Measurements from ENCODE around the gene RMC1. TPM values are rescaled to one million over a fixed set of nuclear protein-coding genes. Genes with fewer than 3 reads are reported as not detected.

The RMC1 gene
- total RNA-seq, 4 donors from 2014 or later, result 24.9 to 41.0 (median 31.0) TPM

GRCh38 chr18:23568281-23569138 is 65.2 kb downstream of the RMC1 start:
- Histone ChIP-seq H3K4me1 (peaks cover under 1 to 8% (median 4%) of the 10 kb centered on the region in 4 donors), H3K27ac (replicated peaks in 1 of 4) (no peak overlapping the region), H3K4me3 (no peak overlapping the region), H3K36me3 (peaks cover 6 to 100% (median 78%) of the 10 kb centered on the region in 4 donors), H3K27me3 (no peaks in the 10 kb centered on the region), H3K9me3 (no peaks in the 10 kb centered on the region)
- intact Hi-C loops (cut with DNase I), result no loop called here
- 77% methylated on average over 7 of the region's 7 CpGs for WGBS
- TF ChIP-seq POLR2AphosphoS5 (IDR thresholded peaks at IDR 0.05), result no peak
- no peak for DNase-seq (ENCODE audit: extremely low spot score)

GRCh38 chr18:23569299-23570063 is 66.2 kb downstream of the RMC1 start:
- Histone ChIP-seq H3K9me3 (no peaks in the 10 kb centered on the region), H3K27ac (replicated peaks in 1 of 4) (no peak overlapping the region), H3K27me3 (no peaks in the 10 kb centered on the region), H3K36me3 (peaks cover 6 to 91% (median 69%) of the 10 kb centered on the region in 4 donors), H3K4me3 (no peak overlapping the region), H3K4me1 (peaks cover 9 to 16% (median 12%) of the 10 kb centered on the region in 4 donors)
- 94% methylated on average over 5 of the region's 5 CpGs for WGBS
- DNase-seq (ENCODE audit: extremely low spot score), result no peak
- intact Hi-C loops (cut with DNase I), result no loop called here
- no peak for TF ChIP-seq EP300 (IDR thresholded peaks at IDR 0.05)

- peaks cover 6 to 86% (median 67%) of the 10 kb centered on the region in 4 donors for H3K36me3 ChIP-seq
- H3K4me3 ChIP-seq, result no peak overlapping the region
Measured at GRCh38 chr18:23570912-23571504, 67.7 kb downstream of the RMC1 start.

GRCh38 chr18:23572012-23572411 is 68.7 kb downstream of the RMC1 start:
- H3K9me3 ChIP-seq, result no peaks in the 10 kb centered on the region
- intact Hi-C loops (cut with DNase I), result no loop called here
- peaks cover 2 to 85% (median 62%) of the 10 kb centered on the region in 4 donors for H3K36me3 ChIP-seq
- DNase-seq (ENCODE audit: extremely low spot score), result no peak
- H3K4me1 ChIP-seq, result peaks cover 18 to 26% (median 21%) of the 10 kb centered on the region in 4 donors
- H3K27ac ChIP-seq (replicated peaks in 1 of 4), result no peak overlapping the region
- TF ChIP-seq POLR2AphosphoS5 (IDR thresholded peaks at IDR 0.05) (no peak), EP300 (IDR thresholded peaks at IDR 0.05) (no peak), POLR2A (IDR thresholded peaks at IDR 0.05; ENCODE audit: low read depth) (no peak)
- TF ChIP-seq, protein P1, sequence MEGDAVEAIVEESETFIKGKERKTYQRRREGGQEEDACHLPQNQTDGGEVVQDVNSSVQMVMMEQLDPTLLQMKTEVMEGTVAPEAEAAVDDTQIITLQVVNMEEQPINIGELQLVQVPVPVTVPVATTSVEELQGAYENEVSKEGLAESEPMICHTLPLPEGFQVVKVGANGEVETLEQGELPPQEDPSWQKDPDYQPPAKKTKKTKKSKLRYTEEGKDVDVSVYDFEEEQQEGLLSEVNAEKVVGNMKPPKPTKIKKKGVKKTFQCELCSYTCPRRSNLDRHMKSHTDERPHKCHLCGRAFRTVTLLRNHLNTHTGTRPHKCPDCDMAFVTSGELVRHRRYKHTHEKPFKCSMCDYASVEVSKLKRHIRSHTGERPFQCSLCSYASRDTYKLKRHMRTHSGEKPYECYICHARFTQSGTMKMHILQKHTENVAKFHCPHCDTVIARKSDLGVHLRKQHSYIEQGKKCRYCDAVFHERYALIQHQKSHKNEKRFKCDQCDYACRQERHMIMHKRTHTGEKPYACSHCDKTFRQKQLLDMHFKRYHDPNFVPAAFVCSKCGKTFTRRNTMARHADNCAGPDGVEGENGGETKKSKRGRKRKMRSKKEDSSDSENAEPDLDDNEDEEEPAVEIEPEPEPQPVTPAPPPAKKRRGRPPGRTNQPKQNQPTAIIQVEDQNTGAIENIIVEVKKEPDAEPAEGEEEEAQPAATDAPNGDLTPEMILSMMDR (IDR thresholded peaks at IDR 0.05), result no peak
- no peak overlapping the region for H3K4me3 ChIP-seq
- 64% methylated on average over 2 of the region's 2 CpGs for WGBS
- no peaks in the 10 kb centered on the region for H3K27me3 ChIP-seq

More at GRCh38 chr18:23570912-23571504, 67.7 kb downstream of the RMC1 start:
- no peaks in the 10 kb centered on the region for H3K9me3 ChIP-seq
- TF ChIP-seq EP300 (IDR thresholded peaks at IDR 0.05), result no peak
- TF ChIP-seq, protein P1 (IDR thresholded peaks at IDR 0.05), result no peak
- no peak for TF ChIP-seq POLR2AphosphoS5 (IDR thresholded peaks at IDR 0.05)
- no peak for TF ChIP-seq POLR2A (IDR thresholded peaks at IDR 0.05; ENCODE audit: low read depth)
- H3K4me1 ChIP-seq, result peaks cover 18 to 26% (median 21%) of the 10 kb centered on the region in 4 donors
- DNase-seq (ENCODE audit: extremely low spot score), result no peak
- no peak overlapping the region for H3K27ac ChIP-seq (replicated peaks in 1 of 4)
- no peaks in the 10 kb centered on the region for H3K27me3 ChIP-seq
- 83% methylated on average over 3 of the region's 3 CpGs for WGBS
- intact Hi-C loops (cut with DNase I), result no loop called here

DNA sequence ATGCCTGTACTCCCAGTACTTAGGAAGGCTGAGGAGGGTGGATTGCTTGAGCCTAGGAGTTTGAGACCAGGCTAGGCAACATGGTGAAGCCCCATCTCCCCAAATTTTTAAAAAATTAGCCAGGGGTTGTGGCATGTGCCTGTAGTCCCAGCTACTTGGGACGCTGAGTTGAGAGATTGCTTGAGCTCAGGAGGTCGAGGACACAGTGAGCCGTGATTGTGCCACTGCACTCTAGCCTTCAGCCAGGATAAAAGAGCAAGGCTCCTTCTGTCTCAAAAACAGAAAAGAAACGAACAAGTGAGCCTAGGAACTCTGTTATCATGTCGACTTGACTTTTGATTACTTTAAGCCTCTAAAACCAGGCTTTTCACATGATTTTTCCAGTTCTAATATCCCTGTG is 69.3 kb downstream of the RMC1 start:
- intact Hi-C loops (cut with DNase I), result no loop called here
- no peaks in the 10 kb centered on the region for H3K9me3 ChIP-seq
- WGBS, result 83% methylated on average over 5 of the region's 5 CpGs
- no peaks in the 10 kb centered on the region for H3K27me3 ChIP-seq
- no peak overlapping the region for H3K4me3 ChIP-seq
- no peak for DNase-seq (ENCODE audit: extremely low spot score)
- TF ChIP-seq, protein P1 (IDR thresholded peaks at IDR 0.05), result no peak
- TF ChIP-seq POLR2AphosphoS5 (IDR thresholded peaks at IDR 0.05) (no peak), EP300 (IDR thresholded peaks at IDR 0.05) (no peak), POLR2A (IDR thresholded peaks at IDR 0.05; ENCODE audit: low read depth) (no peak)
- H3K36me3 ChIP-seq, result peaks cover 0 to 79% (median 57%) of the 10 kb centered on the region in 4 donors
- no peak overlapping the region for H3K27ac ChIP-seq (replicated peaks in 1 of 4)
- H3K4me1 ChIP-seq, result peaks cover 18 to 26% (median 21%) of the 10 kb centered on the region in 4 donors
